ENCODE data around the gene IRAK3.

DNA sequence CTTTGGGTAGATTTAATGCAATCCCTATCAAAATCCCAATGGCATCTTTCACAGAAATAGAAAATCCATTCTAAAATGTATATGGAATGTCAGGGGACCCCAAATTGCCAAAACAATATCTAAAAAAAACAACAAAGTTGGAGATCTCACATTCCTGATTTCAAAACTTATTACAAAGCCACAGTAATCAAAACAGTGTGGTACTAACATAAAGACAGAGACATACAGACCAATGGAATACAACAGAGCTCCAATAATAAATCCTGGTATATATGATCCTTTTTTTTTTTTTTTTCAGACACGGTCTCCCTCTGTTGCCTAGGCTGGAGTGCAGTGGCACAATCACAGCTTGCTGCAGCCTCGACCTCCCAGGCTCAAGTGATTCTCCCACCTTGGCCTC lies 23.9 kb upstream of the IRAK3 start:
- no peak for TF ChIP-seq POLR2A (IDR thresholded peaks at IDR 0.05)
- TF ChIP-seq, protein P1, sequence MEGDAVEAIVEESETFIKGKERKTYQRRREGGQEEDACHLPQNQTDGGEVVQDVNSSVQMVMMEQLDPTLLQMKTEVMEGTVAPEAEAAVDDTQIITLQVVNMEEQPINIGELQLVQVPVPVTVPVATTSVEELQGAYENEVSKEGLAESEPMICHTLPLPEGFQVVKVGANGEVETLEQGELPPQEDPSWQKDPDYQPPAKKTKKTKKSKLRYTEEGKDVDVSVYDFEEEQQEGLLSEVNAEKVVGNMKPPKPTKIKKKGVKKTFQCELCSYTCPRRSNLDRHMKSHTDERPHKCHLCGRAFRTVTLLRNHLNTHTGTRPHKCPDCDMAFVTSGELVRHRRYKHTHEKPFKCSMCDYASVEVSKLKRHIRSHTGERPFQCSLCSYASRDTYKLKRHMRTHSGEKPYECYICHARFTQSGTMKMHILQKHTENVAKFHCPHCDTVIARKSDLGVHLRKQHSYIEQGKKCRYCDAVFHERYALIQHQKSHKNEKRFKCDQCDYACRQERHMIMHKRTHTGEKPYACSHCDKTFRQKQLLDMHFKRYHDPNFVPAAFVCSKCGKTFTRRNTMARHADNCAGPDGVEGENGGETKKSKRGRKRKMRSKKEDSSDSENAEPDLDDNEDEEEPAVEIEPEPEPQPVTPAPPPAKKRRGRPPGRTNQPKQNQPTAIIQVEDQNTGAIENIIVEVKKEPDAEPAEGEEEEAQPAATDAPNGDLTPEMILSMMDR (IDR thresholded peaks at IDR 0.05), result no peak
